H4 (cell line): Measurements from ENCODE around the gene ABCF1. TPM values are rescaled to one million over a fixed set of nuclear protein-coding genes. Genes with fewer than 3 reads are reported as not detected.

Experiments used
- DNase-seq: peaks from one replicate; pipeline ENCODE4 v3.0.0-alpha.2; 2015; ENCODE audit warnings: low spot score
- total RNA-seq: library from RNA; depleted of rRNA; stranded (reverse); fragments of >200 nt; shearing (Covaris generic); gene quantifications from 2 replicates; pipeline ENCODE4 v1.2.3, GENCODE V29; 2014

Gene ABCF1
- total RNA-seq, 1 experiment from 2014 or later = 46.7 TPM

- DNase-seq = no peak
These were observed 13.6 kb upstream of the ABCF1 start for GRCh38 chr6:30557683-30557981.

DNA sequence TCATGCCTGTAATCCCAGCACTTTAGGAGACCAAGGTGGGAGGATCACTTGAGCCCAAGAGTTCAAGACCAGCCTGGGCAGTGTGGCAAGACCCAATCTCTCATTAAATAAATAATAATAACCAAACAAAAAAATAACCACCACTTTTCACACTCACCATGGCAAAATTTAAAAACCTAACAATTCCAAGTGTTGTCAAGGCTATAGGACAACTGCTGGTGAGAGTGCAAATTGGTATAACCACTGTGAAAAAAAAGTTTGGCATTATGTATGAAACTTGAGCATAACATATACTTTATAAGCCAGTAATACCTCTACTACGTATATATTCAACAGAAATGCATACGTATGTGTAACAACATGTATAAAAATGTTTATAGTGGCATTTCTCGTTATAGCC lies 10.3 kb upstream of the ABCF1 start:
- no peak for DNase-seq

- DNase-seq = no peak
These were observed 8.5 kb upstream of the ABCF1 start for GRCh38 chr6:30562470-30563425.

GRCh38 chr6:30564114-30564513 lies 7.1 kb upstream of the ABCF1 start:
- no peak for DNase-seq

GRCh38 chr6:30565772-30566171 lies 5.5 kb upstream of the ABCF1 start:
- no peak for DNase-seq

DNA sequence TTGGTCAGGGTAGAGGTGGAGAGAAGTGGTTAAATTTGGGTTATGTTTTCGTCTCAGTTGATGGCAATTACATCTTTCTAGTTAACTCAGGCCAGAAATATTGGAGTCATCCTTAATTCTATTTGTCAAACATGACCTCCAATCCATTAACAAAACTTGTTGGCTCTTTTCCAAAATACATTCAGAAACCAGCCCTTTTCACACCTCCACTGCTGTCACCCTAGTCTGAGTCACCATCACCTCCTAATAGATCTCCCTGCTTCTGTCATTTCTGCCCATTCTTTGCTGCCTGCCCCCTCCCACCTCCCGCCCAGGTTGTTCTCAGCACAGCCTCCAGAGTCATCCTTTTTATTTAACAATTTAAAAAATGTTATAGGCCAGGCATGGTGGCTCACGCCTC lies 3.0 kb upstream of the ABCF1 start:
- DNase-seq = no peak

DNA sequence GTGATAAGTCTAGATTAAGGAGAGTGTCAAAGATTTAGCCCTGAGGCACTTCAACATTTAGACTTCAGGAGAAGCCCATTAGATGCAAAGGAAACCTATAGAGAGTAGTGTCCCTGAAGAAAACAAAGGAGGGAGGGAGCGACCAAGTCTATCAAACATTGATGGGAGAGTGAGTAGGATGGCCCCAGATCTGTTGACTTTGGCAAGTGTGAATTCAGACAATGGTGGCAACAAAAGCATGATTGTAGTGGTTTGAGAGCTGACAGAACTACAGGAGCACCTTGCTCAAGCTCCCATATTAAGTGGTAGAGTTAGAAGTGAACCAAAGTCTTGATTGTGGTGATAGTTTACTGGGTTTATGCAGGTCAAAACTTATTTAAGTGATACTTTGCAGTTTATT lies 979 bp upstream of the ABCF1 start:
- no peak for DNase-seq

DNA sequence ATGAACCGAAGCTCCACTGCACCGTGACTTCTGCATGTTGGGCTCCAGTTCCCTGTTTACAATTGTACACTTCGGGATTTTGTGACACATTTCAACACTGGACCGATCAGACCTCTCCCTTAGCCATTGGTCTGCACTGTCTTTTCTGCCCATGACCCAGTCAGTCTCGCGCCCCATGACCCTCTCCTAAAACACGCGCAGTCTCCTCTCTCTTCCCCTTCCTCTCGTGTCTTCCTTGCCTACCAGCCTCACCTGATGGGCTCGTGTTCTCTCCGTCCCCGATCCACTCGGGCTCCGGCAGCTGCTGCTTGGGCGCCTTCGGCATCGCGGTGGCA lies 535 bp upstream of the ABCF1 start:
- DNase-seq = no peak

DNA sequence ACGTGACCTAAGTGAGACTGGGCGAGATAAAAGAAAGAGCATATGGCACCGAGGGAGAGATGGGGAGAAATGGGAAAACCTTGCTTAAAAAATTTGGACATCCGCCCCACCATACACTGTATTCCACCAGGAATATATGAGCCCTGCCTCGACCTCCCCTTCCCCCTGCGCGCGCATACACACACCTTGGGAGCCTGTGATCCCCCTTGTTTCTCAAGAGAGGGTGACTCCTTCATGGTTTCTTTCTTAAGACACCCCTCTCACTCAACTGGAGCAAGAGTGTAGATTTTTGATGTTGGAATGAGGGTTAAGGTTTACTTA lies 480 bp downstream of the ABCF1 start:
- no peak for DNase-seq

- DNase-seq = no peak
These were observed 906 bp downstream of the ABCF1 start for GRCh38 chr6:30572148-30572547.

- no peak for DNase-seq
These were observed 1.9 kb downstream of the ABCF1 start for GRCh38 chr6:30573113-30573512.

DNA sequence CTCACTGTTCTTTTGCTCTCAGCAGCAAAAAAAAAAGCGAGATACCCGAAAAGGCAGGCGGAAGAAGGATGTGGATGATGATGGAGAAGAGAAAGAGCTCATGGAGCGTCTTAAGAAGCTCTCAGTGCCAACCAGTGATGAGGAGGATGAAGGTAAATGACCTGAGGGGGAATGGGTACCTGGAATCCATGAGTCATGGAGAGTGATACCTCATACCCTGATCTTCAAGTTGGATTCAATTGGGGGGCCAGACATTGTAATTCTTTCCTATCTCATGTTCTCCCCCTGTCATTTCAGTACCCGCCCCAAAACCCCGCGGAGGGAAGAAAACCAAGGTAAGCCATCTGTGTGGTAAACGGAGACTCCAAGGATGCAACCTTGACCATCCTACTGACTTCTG lies 6.8 kb downstream of the ABCF1 start:
- no peak for DNase-seq

GRCh38 chr6:30583921-30584320 lies 12.7 kb downstream of the ABCF1 start:
- DNase-seq = no peak

- no peak for DNase-seq
These were observed 18.6 kb downstream of the ABCF1 start for GRCh38 chr6:30589754-30590358.

- no peak for DNase-seq
These were observed 19.3 kb downstream of the ABCF1 start for GRCh38 chr6:30590509-30590908.

- DNase-seq = no peak
These were observed 19.8 kb downstream of the ABCF1 start for GRCh38 chr6:30591008-30591407.

GRCh38 chr6:30592287-30592686 lies 21.0 kb downstream of the ABCF1 start:
- no peak for DNase-seq

DNA sequence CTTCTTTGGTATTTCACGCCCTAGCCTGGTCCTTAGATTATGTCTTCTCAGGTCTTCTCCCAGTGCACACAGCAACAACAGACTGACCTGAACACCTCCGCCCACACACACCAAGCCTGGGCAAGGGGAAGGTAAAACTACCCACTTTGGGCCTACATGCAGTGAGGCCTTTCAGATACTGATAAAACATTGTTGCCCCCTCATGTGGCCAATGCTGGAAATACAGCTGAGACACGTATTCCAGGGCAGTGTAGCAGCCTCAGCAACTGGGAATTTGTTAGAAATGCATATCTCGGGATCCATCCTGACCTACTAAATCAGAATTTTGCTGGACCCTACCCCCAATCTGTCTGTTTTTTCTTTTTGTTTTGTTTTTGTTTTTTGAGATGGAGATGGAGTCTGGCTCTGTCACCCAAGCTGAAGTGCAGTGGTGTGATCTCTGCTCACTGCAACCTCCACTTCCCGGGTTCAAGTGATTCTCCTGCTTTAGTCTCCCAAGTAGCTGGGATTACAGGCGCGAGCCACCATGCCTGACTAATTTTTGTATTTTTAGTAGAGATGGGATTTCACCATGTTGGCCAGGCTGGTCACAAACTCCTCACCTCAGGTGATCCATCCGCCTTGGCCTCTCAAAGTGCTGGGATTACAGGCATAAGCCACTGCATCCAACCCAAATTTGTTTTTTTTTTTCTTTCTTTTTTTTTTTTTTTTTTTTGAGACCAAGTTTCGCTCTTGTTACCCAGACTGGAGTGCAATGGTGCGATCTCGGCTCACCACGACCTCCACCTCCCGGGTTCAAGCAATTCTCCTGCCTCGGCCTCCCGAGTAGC lies 26.3 kb downstream of the ABCF1 start:
- DNase-seq = peak; percentile 71

DNA sequence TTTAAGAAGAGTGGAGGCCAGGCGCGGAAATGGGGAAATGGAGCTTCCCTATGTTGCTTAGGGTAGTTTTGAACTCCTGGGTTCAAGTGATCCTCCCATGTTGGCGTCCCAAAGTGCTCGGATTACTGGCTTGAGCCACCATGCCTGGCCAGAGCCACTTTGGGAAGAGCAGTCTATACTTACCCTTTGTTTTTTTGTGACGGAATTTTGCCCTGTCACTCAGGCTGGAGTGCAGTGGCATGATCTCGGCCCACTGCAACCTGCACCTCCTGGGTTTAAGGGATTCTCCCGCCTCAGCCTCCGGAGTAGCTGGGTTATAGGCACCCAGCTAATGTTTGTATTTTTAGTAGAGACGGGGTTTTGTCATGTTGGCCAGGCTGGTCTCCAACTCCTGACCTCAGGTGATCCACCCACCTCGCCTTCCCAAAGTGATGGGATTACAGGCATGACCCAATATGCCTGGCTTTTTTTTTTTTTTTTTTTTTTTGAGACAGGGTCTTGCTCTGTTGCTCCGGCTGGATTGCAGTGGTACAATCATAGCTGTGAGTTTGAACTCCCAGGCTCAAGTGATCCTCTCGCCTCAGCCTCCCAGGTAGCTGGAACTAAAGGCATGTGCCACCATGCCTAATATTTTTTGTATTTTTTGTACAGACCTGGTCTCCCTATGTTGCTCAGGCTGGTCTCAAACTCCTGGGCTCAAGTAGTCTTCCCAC lies 27.8 kb downstream of the ABCF1 start:
- DNase-seq = no peak

DNA sequence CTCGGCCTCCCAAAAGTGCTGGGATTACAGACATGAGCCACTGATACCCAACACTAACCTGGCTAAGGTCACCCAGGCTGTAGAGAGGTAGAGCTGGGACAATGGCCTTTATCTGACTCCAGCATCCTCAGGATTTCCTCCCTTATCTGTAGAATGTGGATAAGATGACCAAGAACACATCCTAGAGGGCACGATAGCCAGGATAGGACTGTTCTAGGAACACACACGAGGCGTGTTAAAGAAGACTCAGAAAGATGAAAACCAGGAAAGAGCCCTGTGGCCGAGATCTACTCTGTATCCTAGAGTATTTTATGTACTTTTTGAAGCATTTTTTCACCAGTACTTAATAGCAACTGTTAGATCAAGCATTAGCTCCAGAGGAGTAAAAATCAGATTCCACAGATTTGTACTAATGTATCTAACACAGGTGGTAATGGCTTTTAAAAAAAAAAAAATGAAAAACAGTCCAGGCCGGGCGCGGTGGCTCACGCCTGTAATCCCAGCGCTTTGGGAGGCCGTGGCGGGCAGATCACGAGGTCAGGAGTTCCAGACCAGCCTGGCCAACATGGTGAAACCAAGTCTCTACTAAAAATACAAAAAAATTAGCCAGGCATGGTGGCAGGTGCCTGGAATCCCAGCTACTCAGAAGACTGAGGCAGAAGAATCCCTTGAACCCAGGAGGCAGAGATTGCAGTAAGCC lies 28.5 kb downstream of the ABCF1 start:
- DNase-seq = no peak

GRCh38 chr6:30600451-30600961 lies 29.3 kb downstream of the ABCF1 start:
- DNase-seq = no peak
